IPS-20b (cell line): ENCODE measurements around the gene PDCL2.
A peak's percentile ranks its signal among the peaks of the same experiment; 100 is the strongest.

Experiments used
- H3K27ac ChIP-seq: one replicate; pipeline ENCODE4 v1.5.1; 2013; ENCODE audit warnings: low read length
- H3K27me3 ChIP-seq: 2 replicates; pipeline ENCODE4 v1.6.1; 2013; ENCODE audit warnings: mild to moderate bottlenecking, low read length, inconsistent platforms; ENCODE audit not compliant: insufficient read depth
- H3K36me3 ChIP-seq: 2 replicates; pipeline ENCODE4 v1.6.1; 2013; ENCODE audit warnings: low read depth, mild to moderate bottlenecking, inconsistent platforms, low read length, moderate library complexity; ENCODE audit not compliant: insufficient read depth
- H3K4me1 ChIP-seq: 2 replicates; pipeline ENCODE4 v1.6.1; 2013; ENCODE audit warnings: mild to moderate bottlenecking, control low read depth, inconsistent platforms, low read length, moderate library complexity; ENCODE audit not compliant: insufficient read depth
- H3K4me3 ChIP-seq: 2 replicates; pipeline ENCODE4 v1.5.1; 2013; ENCODE audit warnings: mild to moderate bottlenecking, low read length, inconsistent platforms
- H3K9ac ChIP-seq: 2 replicates; pipeline ENCODE4 v1.6.1; 2013; ENCODE audit warnings: low read depth, mild to moderate bottlenecking, inconsistent platforms, low read length, moderate library complexity
- H3K9me3 ChIP-seq: 2 replicates; pipeline ENCODE4 v1.6.1; 2013; ENCODE audit warnings: mild to moderate bottlenecking, low read depth, low read length, inconsistent platforms; ENCODE audit not compliant: insufficient read depth

Gene PDCL2

DNA sequence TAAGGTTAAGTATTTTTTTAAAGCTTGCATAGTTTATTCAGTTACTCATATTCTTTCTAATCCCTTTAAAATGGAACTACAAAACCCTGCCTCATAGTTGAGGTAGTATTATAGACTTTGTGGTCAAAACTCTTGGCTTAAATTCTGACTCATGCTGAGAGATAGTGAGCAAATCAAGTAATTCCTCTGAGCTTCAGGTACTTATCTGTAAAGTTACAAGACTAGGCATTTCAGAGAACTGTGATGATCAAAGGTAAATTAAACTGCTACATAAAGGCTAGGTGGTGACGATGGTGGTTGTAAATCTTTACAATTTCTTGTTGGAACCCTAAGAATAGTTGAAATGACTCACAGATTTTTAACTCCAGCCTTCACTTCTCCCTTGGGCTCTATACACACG is 42.2 kb downstream of the PDCL2 start:
- Histone ChIP-seq H3K4me3 (no peak overlapping the region), H3K36me3 (no peaks in the 10 kb centered on the region), H3K4me1 (peaks cover 15% of the 10 kb centered on the region; the same call in 1 of the 2 replicates), H3K9me3 (no peaks in the 10 kb centered on the region), H3K27ac (no peak overlapping the region), H3K27me3 (no peaks in the 10 kb centered on the region), H3K9ac (no peak overlapping the region)

DNA sequence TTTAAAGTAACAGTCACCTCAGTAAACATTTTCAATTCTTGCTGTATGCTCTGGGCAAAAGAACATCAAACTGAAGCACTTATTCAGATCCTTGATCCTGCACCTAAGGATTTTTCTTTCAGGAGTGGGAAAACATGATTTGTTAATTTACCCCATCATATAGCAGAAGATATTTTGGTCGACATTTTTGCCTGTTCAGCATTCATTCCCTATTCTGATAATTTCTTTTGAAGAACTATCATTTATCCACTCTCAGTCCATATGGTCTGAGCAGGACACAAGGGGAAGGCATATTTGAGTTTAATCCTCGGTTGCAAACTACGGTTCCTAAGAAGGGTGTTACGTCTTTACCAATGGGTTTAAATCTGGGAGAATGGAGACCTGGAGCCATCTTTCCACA is 44.1 kb downstream of the PDCL2 start:
- H3K27me3 ChIP-seq, result no peaks in the 10 kb centered on the region
- H3K4me3 ChIP-seq, result peak overlapping the region; percentile 97
- peaks cover 20% of the 10 kb centered on the region; the same call in 1 of the 2 replicates for H3K4me1 ChIP-seq
- no peaks in the 10 kb centered on the region for H3K36me3 ChIP-seq
- H3K9me3 ChIP-seq, result no peaks in the 10 kb centered on the region
- peak overlapping the region; percentile 89 for H3K27ac ChIP-seq
- H3K9ac ChIP-seq, result peak overlapping the region; percentile 93; the same call in 1 of the 2 replicates

DNA sequence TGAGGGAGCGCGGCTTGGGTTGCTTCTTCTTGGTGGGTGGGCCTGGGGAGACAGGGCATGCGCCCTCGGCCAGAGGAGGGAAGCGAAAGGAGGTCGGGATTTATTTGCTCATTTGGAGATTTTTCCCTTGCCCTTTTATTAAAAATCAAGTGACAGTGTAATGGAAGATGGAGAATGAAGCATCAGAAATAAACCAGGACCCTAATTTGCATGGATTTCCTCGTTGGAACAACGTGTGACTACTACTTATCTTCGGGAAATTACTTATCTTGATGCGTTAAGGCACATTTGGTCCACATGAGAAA is 44.6 kb downstream of the PDCL2 start:
- no peaks in the 10 kb centered on the region for H3K27me3 ChIP-seq
- peaks cover 20% of the 10 kb centered on the region; the same call in 1 of the 2 replicates for H3K4me1 ChIP-seq
- H3K9ac ChIP-seq, result peak overlapping the region; percentile 93
- peak overlapping the region; percentile 89 for H3K27ac ChIP-seq
- H3K9me3 ChIP-seq, result no peaks in the 10 kb centered on the region
- no peaks in the 10 kb centered on the region for H3K36me3 ChIP-seq
- H3K4me3 ChIP-seq, result peak overlapping the region; percentile 97

DNA sequence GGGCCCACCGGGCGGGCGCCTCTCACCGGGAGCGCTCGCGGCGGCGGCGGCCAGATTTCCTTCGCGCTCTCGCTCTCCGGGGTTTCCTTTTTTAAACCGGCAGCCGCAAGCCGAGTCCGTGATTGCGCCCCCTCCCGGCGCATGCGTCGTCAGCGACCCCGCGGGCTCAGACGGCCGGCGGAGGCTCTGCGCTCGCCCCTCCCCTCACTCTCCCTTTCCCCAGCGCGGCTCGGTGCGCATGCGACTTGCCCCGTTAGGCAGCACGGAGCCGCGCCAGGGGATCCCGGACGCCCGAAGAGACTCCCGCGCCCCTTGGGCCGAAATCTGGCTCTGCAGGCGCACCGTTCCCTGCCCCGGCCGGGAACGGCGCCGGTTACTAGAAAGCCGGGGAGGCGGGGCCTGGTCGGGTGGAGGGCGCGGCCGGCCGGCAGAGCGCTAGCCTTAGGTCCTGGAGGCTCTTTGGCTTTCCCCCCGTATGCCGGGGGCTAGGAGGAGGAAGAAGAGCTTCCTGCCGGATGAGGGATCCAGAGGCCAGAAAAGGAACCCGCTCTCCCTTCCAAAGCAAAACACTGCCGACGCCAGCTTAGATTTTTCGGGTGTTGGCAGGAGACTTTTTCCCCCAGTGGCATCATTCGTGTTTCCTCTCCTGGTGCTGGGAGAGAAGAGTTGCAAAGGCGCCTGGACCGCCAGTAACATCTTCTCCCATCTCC is 45.1 kb downstream of the PDCL2 start, which contains the start of gene CLOCK:
Gene CLOCK (minus strand): TSS at position 154 of the 710 bp plus-strand sequence. CDS start 64,124 bp downstream, outside the sequence.
- H3K27ac ChIP-seq, result peak within 1 kb of the TSS; percentile 89
- H3K36me3 ChIP-seq, result no peaks in the 10 kb centered on the region
- H3K9me3 ChIP-seq, result no peaks in the 10 kb centered on the region
- peak within 1 kb of the TSS; percentile 93 for H3K9ac ChIP-seq
- peak within 1 kb of the TSS; percentile 97 for H3K4me3 ChIP-seq
- no peaks in the 10 kb centered on the region for H3K27me3 ChIP-seq
- H3K4me1 ChIP-seq, result peaks cover 20% of the 10 kb centered on the region; the same call in 1 of the 2 replicates

DNA sequence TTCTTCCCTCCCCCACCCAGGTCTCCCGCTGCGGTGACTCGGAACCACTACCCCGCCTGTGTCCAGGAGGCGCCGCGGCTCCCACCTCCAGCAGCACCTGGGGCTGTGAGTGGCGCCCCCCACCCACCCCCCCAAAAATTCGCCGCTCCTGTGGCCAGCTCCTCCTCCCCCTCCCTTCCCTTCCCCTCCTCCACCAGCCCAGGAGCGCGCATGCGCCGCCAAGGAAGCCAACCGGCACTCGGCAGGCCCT is 45.6 kb downstream of the PDCL2 start:
- Histone ChIP-seq H3K4me1 (peaks cover 20% of the 10 kb centered on the region; the same call in 1 of the 2 replicates), H3K27me3 (no peaks in the 10 kb centered on the region), H3K4me3 (peak overlapping the region; percentile 97; the same call in 1 of the 2 replicates), H3K27ac (no peak overlapping the region), H3K9ac (no peak overlapping the region; the same call in 1 of the 2 replicates), H3K9me3 (no peaks in the 10 kb centered on the region), H3K36me3 (no peaks in the 10 kb centered on the region)

DNA sequence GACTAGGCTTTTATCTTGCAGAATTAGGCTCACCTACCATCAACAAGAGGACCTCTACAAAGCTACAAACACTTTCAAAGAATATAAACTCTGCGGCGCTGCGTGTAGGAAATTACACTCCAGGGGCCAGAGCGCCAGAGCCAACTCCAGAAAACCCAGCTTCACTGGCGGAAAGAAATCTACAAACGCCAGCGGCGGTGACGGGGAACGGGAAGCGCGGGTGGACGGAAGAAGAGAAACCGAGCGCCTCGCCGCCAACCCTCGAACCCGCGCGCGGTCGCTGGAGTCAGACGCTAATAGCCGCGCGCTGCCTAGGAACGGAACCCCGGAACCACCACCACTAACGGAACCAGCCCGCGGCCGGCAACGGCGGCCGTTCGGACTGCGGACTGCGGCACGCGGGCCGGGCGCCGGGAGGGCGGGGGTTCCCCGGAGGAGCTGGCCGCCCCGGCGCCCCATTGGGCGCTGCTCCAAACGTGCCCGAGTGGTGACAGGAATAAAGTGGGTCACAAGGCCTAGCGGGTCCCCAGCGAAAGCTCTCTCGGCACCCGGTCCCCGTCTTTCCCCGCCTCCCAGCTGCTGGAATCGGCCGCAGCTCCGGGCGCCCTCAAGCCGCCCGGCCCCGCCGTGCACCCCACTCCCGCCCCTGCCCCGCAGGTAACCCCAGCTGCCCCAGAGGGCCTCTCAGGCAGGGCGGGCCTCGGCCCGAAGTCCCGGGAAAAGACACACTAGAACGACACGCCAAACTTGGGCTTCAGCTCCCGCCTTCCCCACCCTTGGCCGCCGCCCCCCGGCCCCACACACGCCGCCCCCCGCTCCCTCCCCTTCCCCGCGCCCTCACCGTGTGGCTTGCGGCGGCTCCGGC is 46.2 kb downstream of the PDCL2 start:
- Histone ChIP-seq H3K9me3 (no peaks in the 10 kb centered on the region), H3K9ac (peak overlapping the region; percentile 79), H3K4me3 (peak overlapping the region; percentile 82), H3K27ac (peak overlapping the region; percentile 68), H3K27me3 (no peaks in the 10 kb centered on the region), H3K36me3 (no peaks in the 10 kb centered on the region), H3K4me1 (peaks cover 20% of the 10 kb centered on the region; the same call in 1 of the 2 replicates)

DNA sequence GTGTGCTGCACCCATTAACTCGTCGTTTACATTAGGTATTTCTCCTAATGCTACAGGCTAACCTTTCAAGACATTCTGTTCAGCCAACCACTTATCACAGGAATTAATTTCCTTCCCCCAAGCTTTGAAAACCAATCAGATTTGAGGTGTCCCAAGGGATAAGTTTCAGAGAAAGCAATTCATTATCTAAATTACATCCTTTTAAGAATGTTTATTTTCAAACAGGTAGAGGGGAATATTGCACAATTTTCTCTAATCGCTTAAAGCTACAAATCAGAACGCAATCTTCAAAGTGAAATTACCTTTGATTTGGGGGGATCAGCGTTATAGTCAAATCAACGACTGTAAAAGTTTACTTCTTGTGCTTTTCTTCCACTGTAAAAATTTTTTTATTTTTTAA is 46.9 kb downstream of the PDCL2 start:
- no peaks in the 10 kb centered on the region for H3K9me3 ChIP-seq
- H3K9ac ChIP-seq, result peak overlapping the region; percentile 79
- H3K27ac ChIP-seq, result no peak overlapping the region
- H3K27me3 ChIP-seq, result no peaks in the 10 kb centered on the region
- no peaks in the 10 kb centered on the region for H3K36me3 ChIP-seq
- peak overlapping the region; percentile 82 for H3K4me3 ChIP-seq
- H3K4me1 ChIP-seq, result peaks cover 22% of the 10 kb centered on the region; the same call in 1 of the 2 replicates

DNA sequence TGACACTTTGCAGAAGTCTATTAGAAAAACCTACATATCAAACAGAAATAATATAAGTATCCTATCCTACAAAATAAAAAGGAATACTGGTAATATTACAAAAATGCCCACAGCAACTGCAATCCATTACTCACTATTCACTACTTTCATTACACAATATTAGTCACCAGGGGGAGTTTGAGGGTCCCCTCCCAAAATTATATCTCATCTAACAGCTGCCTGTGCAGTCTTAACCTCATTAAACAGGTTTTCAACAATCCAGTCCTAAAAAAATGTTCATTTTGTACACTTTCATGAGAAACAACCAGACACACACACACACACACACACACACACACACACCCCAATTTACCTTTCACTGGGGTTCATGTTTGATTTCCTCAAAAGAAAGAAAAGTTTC is 48.2 kb downstream of the PDCL2 start:
- Histone ChIP-seq H3K36me3 (no peaks in the 10 kb centered on the region), H3K9ac (0 out of 2 replicates have a peak overlapping the region, but pooled peaks have one; percentile 18), H3K4me3 (peak overlapping the region; percentile 82; the same call in 1 of the 2 replicates), H3K27ac (no peak overlapping the region), H3K4me1 (peaks cover 22% of the 10 kb centered on the region; the same call in 1 of the 2 replicates), H3K9me3 (no peaks in the 10 kb centered on the region), H3K27me3 (no peaks in the 10 kb centered on the region)

DNA sequence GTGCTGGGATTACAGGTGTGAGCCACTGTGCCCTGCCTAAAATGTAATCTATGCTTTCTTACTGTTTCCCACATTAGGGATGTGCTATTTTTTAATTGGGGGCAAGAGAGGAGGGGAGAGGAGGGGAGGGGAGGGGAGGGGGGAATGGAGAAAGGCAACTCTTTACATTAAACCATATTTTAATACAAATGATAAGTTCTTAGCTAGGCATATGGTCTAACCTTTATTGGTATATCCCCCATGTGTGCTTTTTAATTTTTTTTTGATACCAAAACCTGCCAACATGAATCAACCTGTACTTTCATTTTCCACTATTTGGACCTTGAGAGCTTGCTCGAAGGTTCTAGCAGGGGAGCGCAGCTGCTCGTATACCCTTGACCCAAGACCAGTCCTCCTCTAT is 51.8 kb downstream of the PDCL2 start:
- Histone ChIP-seq H3K36me3 (no peaks in the 10 kb centered on the region), H3K27ac (no peak overlapping the region), H3K9me3 (no peaks in the 10 kb centered on the region), H3K4me3 (no peak overlapping the region), H3K9ac (no peak overlapping the region), H3K27me3 (no peaks in the 10 kb centered on the region), H3K4me1 (peaks cover 16% of the 10 kb centered on the region; the same call in 1 of the 2 replicates)

DNA sequence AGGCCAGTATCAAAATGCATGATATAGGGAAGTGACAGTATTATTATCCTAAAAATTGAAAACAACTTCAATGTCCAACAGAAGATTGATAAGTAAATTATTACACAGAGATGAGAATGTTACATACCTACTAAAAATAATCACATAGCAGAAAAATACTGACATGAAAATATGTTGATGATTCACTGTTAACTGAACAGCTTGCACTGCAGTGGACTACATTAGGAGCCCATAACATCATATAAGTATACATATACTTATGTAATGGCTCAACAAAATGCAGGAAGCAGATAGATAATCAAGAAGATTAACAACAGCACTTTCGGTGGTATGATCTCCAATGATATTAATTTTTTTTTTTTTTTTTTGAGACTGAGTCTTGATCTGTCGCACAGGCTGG is 52.4 kb downstream of the PDCL2 start:
- no peak overlapping the region for H3K9ac ChIP-seq
- H3K4me3 ChIP-seq, result no peak overlapping the region

DNA sequence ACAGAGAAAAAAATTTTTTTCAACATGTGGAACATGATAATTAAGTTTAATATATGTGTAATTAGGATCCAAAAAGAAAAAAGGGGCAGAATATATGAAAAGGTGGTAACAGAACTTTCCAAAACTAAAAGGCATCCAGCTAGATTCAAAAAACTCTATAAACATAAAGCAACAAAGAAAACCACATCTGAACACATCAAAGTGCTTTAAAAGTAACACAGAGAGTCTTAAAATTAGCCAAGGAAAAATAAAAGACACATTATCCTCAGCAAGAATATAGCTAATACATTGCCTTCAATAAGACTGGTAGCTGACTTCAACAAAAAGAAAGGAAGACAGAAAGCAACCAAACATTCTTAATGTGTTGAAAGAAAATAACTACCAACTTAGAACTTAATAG is 53.5 kb downstream of the PDCL2 start:
- Histone ChIP-seq H3K27ac (no peak overlapping the region), H3K36me3 (no peaks in the 10 kb centered on the region)

More for the DNA sequence above, 52.4 kb downstream of the PDCL2 start:
- H3K36me3 ChIP-seq, result no peaks in the 10 kb centered on the region
- H3K4me1 ChIP-seq, result peaks cover 14% of the 10 kb centered on the region; the same call in 1 of the 2 replicates
- no peaks in the 10 kb centered on the region for H3K27me3 ChIP-seq
- no peaks in the 10 kb centered on the region for H3K9me3 ChIP-seq
- no peak overlapping the region for H3K27ac ChIP-seq

More for the DNA sequence above, 53.5 kb downstream of the PDCL2 start:
- Histone ChIP-seq H3K9me3 (no peaks in the 10 kb centered on the region), H3K9ac (no peak overlapping the region), H3K4me3 (no peak overlapping the region), H3K4me1 (peaks cover 6% of the 10 kb centered on the region; the same call in 1 of the 2 replicates), H3K27me3 (no peaks in the 10 kb centered on the region)
